Activated naive CD8-positive, alpha-beta T cell treated with anti-CD3 and anti-CD28 coated beads, Interleukin-2, amount 50 U/mL, for 16 hours (primary cell): ENCODE data around the gene HSD17B8.
A peak's percentile ranks its signal among the peaks of the same experiment; 100 is the strongest.

Experiments
- DNase-seq: peaks from one replicate; pipeline ENCODE4 v3.0.0-alpha.2; 2020; ENCODE audit warnings: low read depth, low spot score

The HSD17B8 gene

GRCh38 chr6:33191383-33192104, 12.9 kb upstream of the HSD17B8 start:
- no peak for DNase-seq

GRCh38 chr6:33192105-33192646, 12.3 kb upstream of the HSD17B8 start, which contains the start of gene COL11A2:
Gene COL11A2, minus strand, starts transcription at chr6:33192467. Its CDS starts 227 bp downstream, at chr6:33192240.
- DNase-seq = no peak

- no peak for DNase-seq
Observed at GRCh38 chr6:33192671-33193602, 11.5 kb upstream of the HSD17B8 start.

GRCh38 chr6:33193619-33194018, 10.8 kb upstream of the HSD17B8 start:
- no peak for DNase-seq

GRCh38 chr6:33194431-33194979, 9.9 kb upstream of the HSD17B8 start:
- DNase-seq = no peak

GRCh38 chr6:33195304-33196165, 8.9 kb upstream of the HSD17B8 start:
- DNase-seq = no peak

- no peak for DNase-seq
Observed at GRCh38 chr6:33197431-33198048, 6.9 kb upstream of the HSD17B8 start.

- no peak for DNase-seq
Observed at GRCh38 chr6:33198159-33198852, 6.1 kb upstream of the HSD17B8 start.

- no peak for DNase-seq
Observed at GRCh38 chr6:33198853-33199436, 5.5 kb upstream of the HSD17B8 start.

GRCh38 chr6:33199687-33200218, 4.7 kb upstream of the HSD17B8 start:
- DNase-seq = peak; percentile 45

- peak; percentile 97 for DNase-seq
Observed at GRCh38 chr6:33200219-33201146, 4.0 kb upstream of the HSD17B8 start, which contains the start of the genes RXRB and SLC39A7. Gene RXRB, minus strand, starts transcription at chr6:33200665. Its CDS starts 189 bp downstream, at chr6:33200476. Gene SLC39A7, plus strand, starts transcription at chr6:33200867. Its CDS starts 379 bp downstream, at chr6:33201246.

- no peak for DNase-seq
Observed at GRCh38 chr6:33201147-33201545, 3.3 kb upstream of the HSD17B8 start.

GRCh38 chr6:33201935-33202334, 2.5 kb upstream of the HSD17B8 start:
- no peak for DNase-seq

- no peak for DNase-seq
Observed at GRCh38 chr6:33202799-33203198, 1.7 kb upstream of the HSD17B8 start.

GRCh38 chr6:33203443-33204164, 851 bp upstream of the HSD17B8 start:
- no peak for DNase-seq

- no peak for DNase-seq
Observed at GRCh38 chr6:33204165-33204414, 365 bp upstream of the HSD17B8 start.

- no peak for DNase-seq
Observed at GRCh38 chr6:33205191-33206026, 954 bp downstream of the HSD17B8 start.
